ENCODE data around the gene SLC35G1.
A peak's percentile ranks its signal among the peaks of the same experiment; 100 is the strongest.

SLC35G1 gene

GRCh38 chr10:93893646-93894515, at the start of gene SLC35G1:
SLC35G1 (plus strand) TSS chr10:93893978; CDS start chr10:93894034, 56 bp downstream.
- peak; percentile 52 to 65 (median 60) for DNase-seq (ENCODE audit: low read depth in 3 of 3)

GRCh38 chr10:93844979-93845626, 48.7 kb upstream of the SLC35G1 start:
- DNase-seq (ENCODE audit: low read depth in 3 of 3) = no peak

- DNase-seq (ENCODE audit: low read depth in 3 of 3) = no peak
Observed at GRCh38 chr10:93849593-93849992, 44.2 kb upstream of the SLC35G1 start.

GRCh38 chr10:93850031-93851015, 43.5 kb upstream of the SLC35G1 start:
- DNase-seq (ENCODE audit: low read depth in 3 of 3) = no peak

GRCh38 chr10:93851169-93851568, 42.6 kb upstream of the SLC35G1 start:
- DNase-seq (ENCODE audit: low read depth in 3 of 3) = no peak

- no peak for DNase-seq (ENCODE audit: low read depth in 3 of 3)
Observed at GRCh38 chr10:93852476-93853095, 41.2 kb upstream of the SLC35G1 start.

- DNase-seq (ENCODE audit: low read depth in 3 of 3) = no peak
Observed at GRCh38 chr10:93854975-93855374, 38.8 kb upstream of the SLC35G1 start.

- DNase-seq (ENCODE audit: low read depth in 3 of 3) = no peak
Observed at GRCh38 chr10:93856349-93857145, 37.2 kb upstream of the SLC35G1 start.

GRCh38 chr10:93859049-93859655, 34.6 kb upstream of the SLC35G1 start:
- no peak for DNase-seq (ENCODE audit: low read depth in 3 of 3)

GRCh38 chr10:93861825-93862224, 32.0 kb upstream of the SLC35G1 start:
- DNase-seq (ENCODE audit: low read depth in 3 of 3) = no peak

- DNase-seq (ENCODE audit: low read depth in 3 of 3) = no peak
Observed at GRCh38 chr10:93865794-93866425, 27.9 kb upstream of the SLC35G1 start.

- DNase-seq (ENCODE audit: low read depth in 3 of 3) = no peak
Observed at GRCh38 chr10:93867525-93867924, 26.3 kb upstream of the SLC35G1 start.

- no peak for DNase-seq (ENCODE audit: low read depth in 3 of 3)
Observed at GRCh38 chr10:93871671-93872204, 22.0 kb upstream of the SLC35G1 start.

- DNase-seq (ENCODE audit: low read depth in 3 of 3) = no peak
Observed at GRCh38 chr10:93872375-93873158, 21.2 kb upstream of the SLC35G1 start.

- DNase-seq (ENCODE audit: low read depth in 3 of 3) = no peak
Observed at GRCh38 chr10:93873420-93874115, 20.2 kb upstream of the SLC35G1 start.

GRCh38 chr10:93874309-93875031, 19.3 kb upstream of the SLC35G1 start:
- DNase-seq (ENCODE audit: low read depth in 3 of 3) = no peak

- DNase-seq (ENCODE audit: low read depth in 3 of 3) = no peak
Observed at GRCh38 chr10:93875032-93875358, 18.8 kb upstream of the SLC35G1 start.

All from stimulated activated CD4-positive, alpha-beta T cell treated with anti-CD3 and anti-CD28 coated beads, TNF-alpha, amount 100 ng/mL, for 4 hours (primary cell).